Neural cell (in vitro differentiated cells): ENCODE results near the gene ST6GALNAC5. TPM values are rescaled to one million over a fixed set of nuclear protein-coding genes. Genes with fewer than 3 reads are reported as not detected.

ENCODE experiments used
- H2AFZ ChIP-seq: fragments of 200-600, 300-800 bp; sonication (generic), shearing (Covaris generic); 2 replicates; pipeline ENCODE4 v1.6.0; 2014; ENCODE audit warnings: low read depth, mild to moderate bottlenecking, antibody characterized with exemption, low read length, moderate library complexity
- H3F3A ChIP-seq: fragments of 200-600 bp; shearing (Covaris generic); 2 replicates; pipeline ENCODE4 v1.6.1; 2016; ENCODE audit warnings: mild to moderate bottlenecking, moderate library complexity, mixed read lengths, antibody characterized with exemption, low read length; ENCODE audit not compliant: insufficient read depth, poor library complexity, severe bottlenecking
- H3K27ac ChIP-seq: fragments of 200-600, 300-800 bp; sonication (generic), shearing (Covaris generic); 2 replicates; pipeline ENCODE4 v1.5.1; 2014; ENCODE audit warnings: mild to moderate bottlenecking, low read length, moderate library complexity
- H3K27me3 ChIP-seq: fragments of 300-800, 200-600 bp; sonication (generic), shearing (Covaris generic); 2 replicates; pipeline ENCODE4 v1.6.0; 2014; ENCODE audit warnings: mild to moderate bottlenecking, low read depth, low read length, moderate library complexity; ENCODE audit not compliant: insufficient read depth
- H3K36me3 ChIP-seq: fragments of 300-800, 200-600 bp; sonication (generic), shearing (Covaris generic); 2 replicates; pipeline ENCODE4 v1.5.1; 2014; ENCODE audit warnings: mild to moderate bottlenecking, antibody characterized with exemption, low read length, moderate library complexity; ENCODE audit not compliant: insufficient read depth
- H3K4me2 ChIP-seq: fragments of 300-800, 200-600 bp; sonication (generic), shearing (Covaris generic); 2 replicates; pipeline ENCODE4 v1.6.0; 2014; ENCODE audit warnings: mild to moderate bottlenecking, low read length
- H3K4me3 ChIP-seq: fragments of 300-800, 200-600 bp; sonication (generic), shearing (Covaris generic); 2 replicates; pipeline ENCODE4 v1.5.1; 2014; ENCODE audit warnings: mild to moderate bottlenecking, low read length, moderate library complexity
- H3K79me2 ChIP-seq: fragments of 200-600 bp; shearing (Covaris generic); replicated peaks from 2 replicates; pipeline ENCODE4 v1.6.0; 2014; ENCODE audit warnings: mild to moderate bottlenecking, low read length, moderate library complexity; ENCODE audit not compliant: insufficient read depth
- H3K9ac ChIP-seq: fragments of 300-800, 200-600 bp; sonication (generic), shearing (Covaris generic); 2 replicates; pipeline ENCODE4 v1.6.1; 2016; ENCODE audit warnings: mild to moderate bottlenecking, low read length, mixed read lengths
- H3K9me2 ChIP-seq: fragments of 200-600 bp; shearing (Covaris generic); 2 replicates; pipeline ENCODE4 v1.6.1; 2016; ENCODE audit warnings: mild to moderate bottlenecking, low read length, mixed read lengths; ENCODE audit not compliant: insufficient read depth
- H3K9me3 ChIP-seq: fragments of 200-600, 300-800 bp; sonication (generic), shearing (Covaris generic); 2 replicates; pipeline ENCODE4 v1.6.1; 2016; ENCODE audit warnings: mild to moderate bottlenecking, mixed run types, low read length, moderate library complexity, mixed read lengths
- H4K20me1 ChIP-seq: fragments of 200-600 bp; shearing (Covaris generic); 2 replicates; pipeline ENCODE4 v1.6.1; 2016; ENCODE audit warnings: mild to moderate bottlenecking, mixed run types; ENCODE audit not compliant: insufficient read depth
- EP300 ChIP-seq: fragments of 450-650 bp; conservative IDR thresholded peaks from 2 replicates; pipeline ENCODE4 v1.6.1; 2014; ENCODE audit warnings: antibody characterized with exemption, mild to moderate bottlenecking, moderate library complexity; ENCODE audit not compliant: poor library complexity, severe bottlenecking
- EZH2 ChIP-seq: fragments of 200-600, 300-800 bp; shearing (Covaris generic), sonication (generic); IDR thresholded peaks from 2 replicates; pipeline ENCODE4 v1.6.1; 2014; ENCODE audit warnings: antibody characterized with exemption, low read length, borderline replicate concordance, mild to moderate bottlenecking; ENCODE audit not compliant: insufficient read depth, poor library complexity, severe bottlenecking
- MXI1 ChIP-seq: fragments of 450-650 bp; conservative IDR thresholded peaks from 2 replicates; pipeline ENCODE4 v1.6.1; 2014; ENCODE audit warnings: antibody characterized with exemption, mild to moderate bottlenecking; ENCODE audit not compliant: poor library complexity, severe bottlenecking
- POLR2AphosphoS5 ChIP-seq: IDR thresholded peaks from 2 replicates; pipeline ENCODE4 v1.6.1; 2012
- RAD21 ChIP-seq: fragments of 450-650 bp; conservative IDR thresholded peaks from 2 replicates; pipeline ENCODE4 v1.6.1; 2014; ENCODE audit warnings: antibody characterized with exemption, mild to moderate bottlenecking, moderate library complexity
- SMC3 ChIP-seq: fragments of 450-650 bp; conservative IDR thresholded peaks from 2 replicates; pipeline ENCODE4 v1.6.1; 2014; ENCODE audit warnings: antibody characterized with exemption, mild to moderate bottlenecking, moderate library complexity; ENCODE audit not compliant: poor library complexity
- TAF1 ChIP-seq: IDR thresholded peaks from 2 replicates; pipeline ENCODE4 v1.6.1; 2012; ENCODE audit warnings: low read depth
- polyA plus RNA-seq: library from polyadenylated mRNA; depleted of rRNA; stranded (reverse); fragments of >200 nt; gene quantifications from 2 replicates; pipeline ENCODE4 v1.2.3, GENCODE V29; 2014
- TF ChIP-seq, protein P1 (sequence below): IDR thresholded peaks from 2 replicates; pipeline ENCODE4 v1.6.1; 2012; ENCODE audit warnings: borderline replicate concordance
- TF ChIP-seq, protein P2 (sequence below): fragments of 450-650 bp; IDR thresholded peaks from 2 replicates; pipeline ENCODE4 v1.5.1; 2014; ENCODE audit warnings: antibody characterized with exemption, mild to moderate bottlenecking, moderate library complexity; ENCODE audit not compliant: poor library complexity, severe bottlenecking

The ST6GALNAC5 gene
- polyA plus RNA-seq, 1 donor from 2014 or later = 57.3 TPM

DNA sequence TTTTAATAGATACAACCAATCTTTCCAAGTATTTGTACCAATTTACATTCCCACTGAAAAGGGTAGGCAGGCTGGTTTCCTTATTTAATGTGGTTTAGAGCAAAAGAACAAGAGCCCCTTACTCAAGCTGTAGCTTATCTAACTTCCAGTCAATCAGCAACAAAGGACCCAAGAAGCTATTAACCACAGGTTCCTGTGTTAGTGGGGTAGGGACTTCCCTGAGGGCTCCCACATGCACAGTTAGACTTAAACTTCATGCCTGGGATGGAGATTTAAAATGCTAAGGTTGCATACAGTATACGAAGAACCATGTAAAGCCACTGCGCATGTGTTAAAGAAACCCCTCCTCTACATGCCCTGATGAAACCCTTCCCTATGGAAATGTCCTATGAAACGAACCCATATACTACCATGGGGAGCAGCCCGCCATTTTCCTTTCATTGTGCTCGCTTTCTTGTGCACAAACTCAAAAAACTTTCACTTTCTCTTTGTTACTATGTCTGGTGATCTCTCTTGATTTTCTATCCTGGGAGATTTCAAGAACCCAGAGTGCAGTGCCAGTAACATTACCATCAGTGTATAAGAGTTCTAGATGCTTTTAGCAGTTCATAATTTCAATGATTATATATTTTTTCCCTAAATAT lies 23.3 kb upstream of the ST6GALNAC5 start:
- TF ChIP-seq EP300 = no peak
- no peak for TF ChIP-seq TAF1
- TF ChIP-seq EZH2 = no peak
- TF ChIP-seq POLR2AphosphoS5 = no peak
- no peak for TF ChIP-seq RAD21
- TF ChIP-seq, protein P1, sequence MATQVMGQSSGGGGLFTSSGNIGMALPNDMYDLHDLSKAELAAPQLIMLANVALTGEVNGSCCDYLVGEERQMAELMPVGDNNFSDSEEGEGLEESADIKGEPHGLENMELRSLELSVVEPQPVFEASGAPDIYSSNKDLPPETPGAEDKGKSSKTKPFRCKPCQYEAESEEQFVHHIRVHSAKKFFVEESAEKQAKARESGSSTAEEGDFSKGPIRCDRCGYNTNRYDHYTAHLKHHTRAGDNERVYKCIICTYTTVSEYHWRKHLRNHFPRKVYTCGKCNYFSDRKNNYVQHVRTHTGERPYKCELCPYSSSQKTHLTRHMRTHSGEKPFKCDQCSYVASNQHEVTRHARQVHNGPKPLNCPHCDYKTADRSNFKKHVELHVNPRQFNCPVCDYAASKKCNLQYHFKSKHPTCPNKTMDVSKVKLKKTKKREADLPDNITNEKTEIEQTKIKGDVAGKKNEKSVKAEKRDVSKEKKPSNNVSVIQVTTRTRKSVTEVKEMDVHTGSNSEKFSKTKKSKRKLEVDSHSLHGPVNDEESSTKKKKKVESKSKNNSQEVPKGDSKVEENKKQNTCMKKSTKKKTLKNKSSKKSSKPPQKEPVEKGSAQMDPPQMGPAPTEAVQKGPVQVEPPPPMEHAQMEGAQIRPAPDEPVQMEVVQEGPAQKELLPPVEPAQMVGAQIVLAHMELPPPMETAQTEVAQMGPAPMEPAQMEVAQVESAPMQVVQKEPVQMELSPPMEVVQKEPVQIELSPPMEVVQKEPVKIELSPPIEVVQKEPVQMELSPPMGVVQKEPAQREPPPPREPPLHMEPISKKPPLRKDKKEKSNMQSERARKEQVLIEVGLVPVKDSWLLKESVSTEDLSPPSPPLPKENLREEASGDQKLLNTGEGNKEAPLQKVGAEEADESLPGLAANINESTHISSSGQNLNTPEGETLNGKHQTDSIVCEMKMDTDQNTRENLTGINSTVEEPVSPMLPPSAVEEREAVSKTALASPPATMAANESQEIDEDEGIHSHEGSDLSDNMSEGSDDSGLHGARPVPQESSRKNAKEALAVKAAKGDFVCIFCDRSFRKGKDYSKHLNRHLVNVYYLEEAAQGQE = no peak
- TF ChIP-seq, protein P2, sequence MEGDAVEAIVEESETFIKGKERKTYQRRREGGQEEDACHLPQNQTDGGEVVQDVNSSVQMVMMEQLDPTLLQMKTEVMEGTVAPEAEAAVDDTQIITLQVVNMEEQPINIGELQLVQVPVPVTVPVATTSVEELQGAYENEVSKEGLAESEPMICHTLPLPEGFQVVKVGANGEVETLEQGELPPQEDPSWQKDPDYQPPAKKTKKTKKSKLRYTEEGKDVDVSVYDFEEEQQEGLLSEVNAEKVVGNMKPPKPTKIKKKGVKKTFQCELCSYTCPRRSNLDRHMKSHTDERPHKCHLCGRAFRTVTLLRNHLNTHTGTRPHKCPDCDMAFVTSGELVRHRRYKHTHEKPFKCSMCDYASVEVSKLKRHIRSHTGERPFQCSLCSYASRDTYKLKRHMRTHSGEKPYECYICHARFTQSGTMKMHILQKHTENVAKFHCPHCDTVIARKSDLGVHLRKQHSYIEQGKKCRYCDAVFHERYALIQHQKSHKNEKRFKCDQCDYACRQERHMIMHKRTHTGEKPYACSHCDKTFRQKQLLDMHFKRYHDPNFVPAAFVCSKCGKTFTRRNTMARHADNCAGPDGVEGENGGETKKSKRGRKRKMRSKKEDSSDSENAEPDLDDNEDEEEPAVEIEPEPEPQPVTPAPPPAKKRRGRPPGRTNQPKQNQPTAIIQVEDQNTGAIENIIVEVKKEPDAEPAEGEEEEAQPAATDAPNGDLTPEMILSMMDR = no peak
- no peak for TF ChIP-seq MXI1
- no peak for TF ChIP-seq SMC3
- H3K27me3 ChIP-seq = no peaks in the 10 kb centered on the region
- no peak overlapping the region for H3K4me2 ChIP-seq
- no peak overlapping the region for H3K9ac ChIP-seq
- H3K9me2 ChIP-seq = no peaks in the 10 kb centered on the region
- no peaks in the 10 kb centered on the region for H3K9me3 ChIP-seq
- H4K20me1 ChIP-seq = no peaks in the 10 kb centered on the region
- H3K27ac ChIP-seq = no peak overlapping the region
- H3F3A ChIP-seq = no peaks in the 10 kb centered on the region
- no peak overlapping the region for H2AFZ ChIP-seq
- no peaks in the 10 kb centered on the region for H3K79me2 ChIP-seq
- no peak overlapping the region for H3K4me3 ChIP-seq
- no peaks in the 10 kb centered on the region for H3K36me3 ChIP-seq

DNA sequence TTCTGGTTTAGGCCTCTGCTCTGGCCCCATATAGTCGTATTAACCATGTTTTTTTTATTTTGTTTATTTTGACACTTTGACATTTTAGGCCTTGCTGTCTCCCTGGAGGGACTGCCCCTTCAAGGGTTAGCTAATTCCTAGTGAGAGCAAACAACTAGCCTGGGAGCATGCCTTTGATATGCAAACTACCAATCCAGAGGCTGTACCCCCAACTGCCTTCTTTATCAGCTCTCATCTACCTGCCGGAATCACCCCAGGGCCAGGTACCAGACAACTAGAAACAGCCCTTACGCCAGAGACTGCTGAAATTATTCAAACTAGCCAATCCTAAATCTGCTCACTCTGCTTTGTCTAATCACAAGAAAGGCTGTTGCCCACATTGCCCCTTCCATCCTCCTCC lies 13.0 kb upstream of the ST6GALNAC5 start:
- Histone ChIP-seq H3F3A (no peaks in the 10 kb centered on the region), H3K79me2 (no peaks in the 10 kb centered on the region), H4K20me1 (no peaks in the 10 kb centered on the region), H3K4me2 (no peak overlapping the region), H3K9me3 (no peaks in the 10 kb centered on the region), H3K9ac (no peak overlapping the region), H3K4me3 (no peak overlapping the region), H3K27me3 (no peaks in the 10 kb centered on the region), H3K36me3 (no peaks in the 10 kb centered on the region), H3K9me2 (no peaks in the 10 kb centered on the region), H2AFZ (no peak overlapping the region), H3K27ac (no peak overlapping the region)
- TF ChIP-seq, protein P1 = no peak
- TF ChIP-seq TAF1 = no peak
- no peak for TF ChIP-seq SMC3
- no peak for TF ChIP-seq POLR2AphosphoS5
- no peak for TF ChIP-seq EP300
- TF ChIP-seq, protein P2 = no peak
- no peak for TF ChIP-seq RAD21
- no peak for TF ChIP-seq EZH2
- no peak for TF ChIP-seq MXI1
